Endothelial cell of umbilical vein (primary cell): ENCODE results near the gene SNX2. TPM values are rescaled to one million over a fixed set of nuclear protein-coding genes. Genes with fewer than 3 reads are reported as not detected.

Experiments
- BruUV-seq: library from RNA; stranded (reverse); fragments of 400-500 nt; replicated peaks from 2 replicates; lab custom pipeline; 2021; lab: Mats Ljungman, UMichigan
- CTCF ChIA-PET: fragments of 300-600, 350-600 bp; sonication (Branson Sonifier 250); formaldehyde crosslinking; loops from one replicate; lab custom pipeline; 2021; ENCODE audit warnings: antibody characterized with exemption, inconsistent platforms; lab: Charles Lee
- POLR2A ChIA-PET: fragments of 300-600, 350-600 bp; sonication (Branson Sonifier 250); formaldehyde crosslinking; loops from one replicate; lab custom pipeline; 2021; ENCODE audit warnings: antibody characterized with exemption, inconsistent platforms; lab: Charles Lee
- DNase-seq: peaks from one replicate; pipeline ENCODE4 v3.0.0-alpha.2; 2011; ENCODE audit warnings: low read depth, low spot score
- FAIRE-seq: peaks from 2 replicates; lab custom pipeline; 2011; peaks lifted over from hg19 to GRCh38; lab: Jason Lieb, UNC
- H2AFZ ChIP-seq: 2 replicates; pipeline ENCODE4 v1.6.0; 2012; ENCODE audit warnings: low read depth, low read length, control low read depth, inconsistent platforms
- H3K27ac ChIP-seq: 2 replicates; pipeline ENCODE4 v1.5.1; 2011; ENCODE audit warnings: low read depth, mild to moderate bottlenecking, control low read depth, low read length, moderate library complexity; ENCODE audit not compliant: insufficient read depth
- H3K27me3 ChIP-seq, 2 experiments: 2 replicates each; pipeline versions ENCODE4 v1.6.0 to v1.6.1; 2011; ENCODE audit warnings: low read length in 2 of 2, mixed read lengths in 1 of 2; ENCODE audit not compliant: control insufficient read depth in 2 of 2, insufficient read depth in 2 of 2
- H3K36me3 ChIP-seq, 2 experiments: 2 replicates in 1 of 2; 3 replicates in 1 of 2; pipeline ENCODE4 v1.5.1; 2011; ENCODE audit warnings: low read length in 2 of 2, mild to moderate bottlenecking in 1 of 2, moderate library complexity in 1 of 2; ENCODE audit not compliant: control insufficient read depth in 2 of 2, insufficient read depth in 2 of 2; ENCODE audit errors: extremely low read depth in 1 of 2
- H3K4me1 ChIP-seq: 3 replicates; pipeline ENCODE4 v1.5.1; 2011; ENCODE audit warnings: mild to moderate bottlenecking, low read length; ENCODE audit not compliant: control insufficient read depth, insufficient read depth; ENCODE audit errors: extremely low read depth
- H3K4me2 ChIP-seq: 2 replicates; pipeline ENCODE4 v1.6.1; 2011; ENCODE audit warnings: low read length, control low read depth, mixed read lengths; ENCODE audit not compliant: insufficient read depth
- H3K4me3 ChIP-seq, 3 experiments: fragments of 200-600 bp in 1 of 3; sonication (generic), shearing (Covaris generic) in 1 of 3; replicated peaks in 1 of 3; 2 replicates each; pipeline ENCODE4 v1.5.1; 2011 to 2016; ENCODE audit warnings: control low read depth in 3 of 3, low read length in 3 of 3, mild to moderate bottlenecking in 2 of 3, inconsistent platforms in 1 of 3, low read depth in 1 of 3, moderate library complexity in 1 of 3; ENCODE audit not compliant: insufficient read depth in 1 of 3
- H3K79me2 ChIP-seq: 2 replicates; pipeline ENCODE4 v1.6.0; 2012; ENCODE audit warnings: low read length, inconsistent platforms; ENCODE audit not compliant: control insufficient read depth, insufficient read depth
- H3K9ac ChIP-seq: replicated peaks from 2 replicates; pipeline ENCODE3; 2011; ENCODE audit warnings: low read length, control low read depth; ENCODE audit not compliant: insufficient read depth; ENCODE audit errors: extremely low read depth
- H3K9me1 ChIP-seq: replicated peaks from 3 replicates; pipeline ENCODE4 v1.6.0; 2011; ENCODE audit warnings: mild to moderate bottlenecking, low read length; ENCODE audit not compliant: control insufficient read depth, insufficient read depth; ENCODE audit errors: extremely low read depth
- H3K9me3 ChIP-seq: replicated peaks from 2 replicates; pipeline ENCODE4 v1.5.1; 2012; ENCODE audit warnings: low read length, inconsistent platforms; ENCODE audit not compliant: control insufficient read depth, insufficient read depth
- H4K20me1 ChIP-seq: replicated peaks from 2 replicates; pipeline ENCODE3; 2011; ENCODE audit warnings: mild to moderate bottlenecking, low read length; ENCODE audit not compliant: control insufficient read depth, insufficient read depth; ENCODE audit errors: extremely low read depth
- EZH2 ChIP-seq: IDR thresholded peaks from 2 replicates; pipeline ENCODE4 v1.6.1; 2012; ENCODE audit warnings: borderline replicate concordance, low read depth, mild to moderate bottlenecking, moderate library complexity, low read length, inconsistent platforms; ENCODE audit not compliant: severe bottlenecking
- FOS ChIP-seq: IDR thresholded peaks from 2 replicates; pipeline ENCODE4 v1.6.1; 2011; ENCODE audit warnings: mild to moderate bottlenecking, low read length, moderate library complexity, borderline replicate concordance; ENCODE audit not compliant: insufficient read depth
- GATA2 ChIP-seq: IDR thresholded peaks from 2 replicates; pipeline ENCODE4 v1.7.0; 2011; ENCODE audit warnings: low read depth, mild to moderate bottlenecking, moderate library complexity, mixed read lengths, low read length; ENCODE audit not compliant: insufficient read length, insufficient read depth
- JUN ChIP-seq: IDR thresholded peaks from 2 replicates; pipeline ENCODE4 v1.6.1; 2011; ENCODE audit warnings: borderline replicate concordance, low read depth; ENCODE audit not compliant: insufficient read length, insufficient read depth
- MAX ChIP-seq: IDR thresholded peaks from 2 replicates; pipeline ENCODE4 v1.6.1; 2011; ENCODE audit not compliant: insufficient read depth, insufficient read length
- MYC ChIP-seq: IDR thresholded peaks from one replicate; pipeline ENCODE4 v1.6.1; 2011; ENCODE audit warnings: mild to moderate bottlenecking, low read depth, low read length
- POLR2A ChIP-seq: IDR thresholded peaks from 2 replicates; pipeline ENCODE4 v1.6.1; 2012; ENCODE audit warnings: low read depth, mild to moderate bottlenecking, control low read depth, low read length
- POLR2AphosphoS5 ChIP-seq: IDR thresholded peaks from 2 replicates; pipeline ENCODE4 v1.6.1; 2012; ENCODE audit warnings: low read depth, mild to moderate bottlenecking, control low read depth, low read length, moderate library complexity; ENCODE audit not compliant: insufficient read depth
- dilution Hi-C: fragments of 300-500 bp; cut with MboI; formaldehyde crosslinking; loops from one replicate; pipeline ENCODE4 v1.15.0; 2019; ENCODE audit warnings: low sequenced_read_pairs; ENCODE audit not compliant: extremely low pct_ligation_motif_present
- intact Hi-C: fragments of 100-400 bp; cut with micrococcal nuclease; formaldehyde crosslinking; loops from one replicate; pipeline ENCODE4 v1.10.0; 2022
- polyA plus RNA-seq, 4 experiments: library from polyadenylated mRNA; depleted of rRNA in 3 of 4; stranded (reverse) in 3 of 4; unstranded in 1 of 4; fragments of >200 nt; gene quantifications; 2 replicates each; pipeline versions ENCODE4 v1.2.1 to v1.2.3, GENCODE V29; 2011 to 2012; ENCODE audit warnings: missing spikeins in 1 of 4
- total RNA-seq: library from RNA; stranded (reverse); gene quantifications from 2 replicates; pipeline ENCODE4 v1.2.3, GENCODE V29; 2021
- TF ChIP-seq, protein P1 (sequence below), 2 donors: IDR thresholded peaks; 1 replicate in 1 of 2; 2 replicates in 1 of 2; pipeline ENCODE4 v1.5.1; 2011; ENCODE audit warnings: low read length in 2 of 2, mild to moderate bottlenecking in 2 of 2, moderate library complexity in 2 of 2, control low read depth in 1 of 2, inconsistent platforms in 1 of 2, low read depth in 1 of 2; ENCODE audit not compliant: insufficient read depth in 1 of 2; ENCODE audit errors: extremely low read depth in 1 of 2

The SNX2 gene
- total and polyA plus RNA-seq, 2 donors (not counting 3 experiments of a cell fraction or from before 2014, with no cell fraction given) = 14.4 to 51.2 TPM

DNA sequence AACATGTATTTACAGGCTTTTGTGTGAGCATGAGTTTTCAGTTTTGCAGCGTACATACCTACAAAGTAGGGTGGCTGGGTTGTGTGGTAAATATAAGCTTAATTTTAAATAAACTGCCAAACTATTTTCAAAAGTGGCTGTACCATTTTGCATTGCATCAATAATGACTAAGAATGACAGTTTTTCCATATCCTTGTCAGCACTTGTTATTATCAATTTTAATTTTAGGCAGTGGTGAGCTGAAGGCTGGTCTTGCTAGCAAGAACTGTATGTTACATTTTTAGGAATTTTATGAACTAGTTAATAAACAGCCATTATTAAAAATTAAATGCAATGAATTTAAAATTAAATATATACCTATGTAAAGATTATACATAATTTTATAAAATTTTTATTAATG, 6.6 kb downstream of the SNX2 start:
- Histone ChIP-seq H3K4me1 (peaks cover 3% of the 10 kb centered on the region), H2AFZ (no peak overlapping the region), H3K4me3 (no peak overlapping the region), H3K9me3 (no peaks in the 10 kb centered on the region), H3K9me1 (no peaks in the 10 kb centered on the region), H3K27me3 (no peaks in the 10 kb centered on the region), H3K36me3 (no peaks in the 10 kb centered on the region), H4K20me1 (peaks cover 14% of the 10 kb centered on the region), H3K9ac (no peak overlapping the region), H3K27ac (no peak overlapping the region), H3K4me2 (no peak overlapping the region), H3K79me2 (peaks cover 51% of the 10 kb centered on the region)
- intact Hi-C loops = no loop called here
- dilution Hi-C loops = no loop called here
- POLR2A ChIA-PET = no interaction called here
- no peak for DNase-seq
- FAIRE-seq = no peak
- TF ChIP-seq, protein P1, sequence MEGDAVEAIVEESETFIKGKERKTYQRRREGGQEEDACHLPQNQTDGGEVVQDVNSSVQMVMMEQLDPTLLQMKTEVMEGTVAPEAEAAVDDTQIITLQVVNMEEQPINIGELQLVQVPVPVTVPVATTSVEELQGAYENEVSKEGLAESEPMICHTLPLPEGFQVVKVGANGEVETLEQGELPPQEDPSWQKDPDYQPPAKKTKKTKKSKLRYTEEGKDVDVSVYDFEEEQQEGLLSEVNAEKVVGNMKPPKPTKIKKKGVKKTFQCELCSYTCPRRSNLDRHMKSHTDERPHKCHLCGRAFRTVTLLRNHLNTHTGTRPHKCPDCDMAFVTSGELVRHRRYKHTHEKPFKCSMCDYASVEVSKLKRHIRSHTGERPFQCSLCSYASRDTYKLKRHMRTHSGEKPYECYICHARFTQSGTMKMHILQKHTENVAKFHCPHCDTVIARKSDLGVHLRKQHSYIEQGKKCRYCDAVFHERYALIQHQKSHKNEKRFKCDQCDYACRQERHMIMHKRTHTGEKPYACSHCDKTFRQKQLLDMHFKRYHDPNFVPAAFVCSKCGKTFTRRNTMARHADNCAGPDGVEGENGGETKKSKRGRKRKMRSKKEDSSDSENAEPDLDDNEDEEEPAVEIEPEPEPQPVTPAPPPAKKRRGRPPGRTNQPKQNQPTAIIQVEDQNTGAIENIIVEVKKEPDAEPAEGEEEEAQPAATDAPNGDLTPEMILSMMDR (IDR thresholded peaks at IDR 0.05; ENCODE audit: extremely low read depth in 1 of 2, insufficient read depth in 1 of 2, low read depth in 1 of 2, low read length in 2 of 2) = no peak
- TF ChIP-seq MYC (no peak), GATA2 (no peak), MAX (no peak), POLR2A (no peak), EZH2 (no peak), FOS (no peak), JUN (no peak), POLR2AphosphoS5 (no peak)
- no TSS peak for BruUV-seq
- CTCF ChIA-PET = no interaction called here
